Fibroblast of lung (primary cell): Measurements from ENCODE around the gene TLN1.

ENCODE experiments used
- EZH2 ChIP-seq: IDR thresholded peaks from 2 replicates; pipeline ENCODE4 v1.5.1; 2012; ENCODE audit warnings: low read length, control low read depth, mild to moderate bottlenecking; ENCODE audit errors: missing control alignments
- TF ChIP-seq, protein P1 (sequence below), 2 donors: IDR thresholded peaks in 1 of 2; conservative IDR thresholded peaks in 1 of 2; 1 replicate in 1 of 2; 2 replicates in 1 of 2; pipeline ENCODE4 v1.5.1; 2011 to 2012; ENCODE audit warnings: low read length in 2 of 2, control low read depth in 1 of 2, inconsistent platforms in 1 of 2, low read depth in 1 of 2, mild to moderate bottlenecking in 1 of 2

DNA sequence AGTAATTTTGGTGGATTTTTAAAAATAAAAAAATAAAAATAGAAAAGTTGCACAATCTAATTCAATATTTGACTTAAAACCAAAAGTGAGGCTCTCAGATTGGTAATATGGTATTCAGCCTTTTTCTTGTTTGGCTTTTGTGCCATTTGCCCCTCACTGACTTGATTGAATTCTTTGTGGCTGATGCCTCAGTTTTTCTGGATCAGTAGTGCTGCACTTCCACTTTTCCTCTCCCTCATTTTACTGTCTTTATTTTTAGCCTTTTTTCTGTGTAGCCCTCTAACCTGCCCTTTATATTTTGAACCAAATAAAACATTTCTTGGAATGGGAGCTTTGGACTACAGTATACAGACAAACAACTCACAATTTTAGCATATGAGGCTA lies 25.9 kb upstream of the TLN1 start:
- TF ChIP-seq, protein P1, sequence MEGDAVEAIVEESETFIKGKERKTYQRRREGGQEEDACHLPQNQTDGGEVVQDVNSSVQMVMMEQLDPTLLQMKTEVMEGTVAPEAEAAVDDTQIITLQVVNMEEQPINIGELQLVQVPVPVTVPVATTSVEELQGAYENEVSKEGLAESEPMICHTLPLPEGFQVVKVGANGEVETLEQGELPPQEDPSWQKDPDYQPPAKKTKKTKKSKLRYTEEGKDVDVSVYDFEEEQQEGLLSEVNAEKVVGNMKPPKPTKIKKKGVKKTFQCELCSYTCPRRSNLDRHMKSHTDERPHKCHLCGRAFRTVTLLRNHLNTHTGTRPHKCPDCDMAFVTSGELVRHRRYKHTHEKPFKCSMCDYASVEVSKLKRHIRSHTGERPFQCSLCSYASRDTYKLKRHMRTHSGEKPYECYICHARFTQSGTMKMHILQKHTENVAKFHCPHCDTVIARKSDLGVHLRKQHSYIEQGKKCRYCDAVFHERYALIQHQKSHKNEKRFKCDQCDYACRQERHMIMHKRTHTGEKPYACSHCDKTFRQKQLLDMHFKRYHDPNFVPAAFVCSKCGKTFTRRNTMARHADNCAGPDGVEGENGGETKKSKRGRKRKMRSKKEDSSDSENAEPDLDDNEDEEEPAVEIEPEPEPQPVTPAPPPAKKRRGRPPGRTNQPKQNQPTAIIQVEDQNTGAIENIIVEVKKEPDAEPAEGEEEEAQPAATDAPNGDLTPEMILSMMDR (conservative IDR thresholded peaks at IDR 0.05 in 1 of 2, IDR thresholded peaks at IDR 0.05 in 1 of 2; ENCODE audit: low read depth in 1 of 2, low read length in 2 of 2), result no peak
- TF ChIP-seq EZH2, result no peak
